Measurements from ENCODE around the gene TENM4.
"Not testable (repeated sequence)": the region's sequence is repeated elsewhere in the genome, so short reads cannot be mapped to it uniquely, and the experiment has no call there.

- not testable (repeated sequence) for TF ChIP-seq ZNF777 (tag by site-specific recombination; IDR thresholded peaks at IDR 0.05; ENCODE audit: borderline replicate concordance); ELK4 (IDR thresholded peaks at IDR 0.05; ENCODE audit: borderline replicate concordance, low read depth, low read length); ZNF510 (tag by site-specific recombination; IDR thresholded peaks at IDR 0.05; ENCODE audit: insufficient replicate concordance); ZSCAN18 (tag by site-specific recombination; IDR thresholded peaks at IDR 0.05); ZNF561 (tag by site-specific recombination; IDR thresholded peaks at IDR 0.05; ENCODE audit: borderline replicate concordance); SP2 (tag by site-specific recombination; IDR thresholded peaks at IDR 0.05); CTCF (tag by site-specific recombination; IDR thresholded peaks at IDR 0.05); KLF10 (tag by site-specific recombination; IDR thresholded peaks at IDR 0.05); REST (tag by site-specific recombination; IDR thresholded peaks at IDR 0.05); ATF2 (tag by site-specific recombination; IDR thresholded peaks at IDR 0.05; ENCODE audit: low read depth); ZNF585B (tag by site-specific recombination; IDR thresholded peaks at IDR 0.05); ZBTB1 (tag by site-specific recombination; IDR thresholded peaks at IDR 0.05)
Measured at GRCh38 chr11:78827291-78827690, 613.5 kb downstream of the TENM4 start.
